ENCODE data around the gene NHLH2.

DNA sequence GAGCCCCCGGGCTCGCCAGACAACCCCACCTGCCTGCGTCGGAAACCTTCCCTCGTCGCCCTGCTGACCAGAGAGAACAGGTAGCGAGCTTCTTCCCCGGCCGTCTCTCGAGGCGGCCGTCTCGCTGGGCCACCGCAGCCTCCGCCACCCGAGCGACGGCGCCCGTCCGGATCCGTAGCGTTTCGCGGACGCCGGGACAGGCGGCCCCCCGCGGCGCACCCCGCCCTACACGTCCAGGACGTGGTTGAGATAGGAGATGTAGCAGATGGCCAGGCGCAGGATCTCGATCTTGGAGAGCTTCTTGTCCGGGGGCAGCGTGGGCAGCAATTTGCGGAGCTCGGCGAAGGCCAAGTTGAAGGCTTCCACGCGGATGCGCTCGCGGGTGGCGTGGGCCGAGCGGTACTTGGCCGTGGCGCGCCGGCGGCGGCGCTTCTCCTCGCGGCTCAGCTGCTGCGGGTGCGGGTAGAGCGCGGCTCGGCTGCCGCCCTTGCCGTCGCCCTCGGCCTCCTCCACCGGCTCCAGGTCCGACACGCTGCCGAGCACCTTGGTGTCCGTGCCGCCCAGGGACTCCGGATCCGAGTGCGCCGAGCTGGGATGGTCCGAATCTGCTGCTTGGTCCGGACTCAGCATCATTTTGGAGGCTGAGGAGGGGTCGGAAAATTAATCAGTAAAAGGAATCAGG lies 3.0 kb downstream of the NHLH2 start:
- TF ChIP-seq, protein P1, sequence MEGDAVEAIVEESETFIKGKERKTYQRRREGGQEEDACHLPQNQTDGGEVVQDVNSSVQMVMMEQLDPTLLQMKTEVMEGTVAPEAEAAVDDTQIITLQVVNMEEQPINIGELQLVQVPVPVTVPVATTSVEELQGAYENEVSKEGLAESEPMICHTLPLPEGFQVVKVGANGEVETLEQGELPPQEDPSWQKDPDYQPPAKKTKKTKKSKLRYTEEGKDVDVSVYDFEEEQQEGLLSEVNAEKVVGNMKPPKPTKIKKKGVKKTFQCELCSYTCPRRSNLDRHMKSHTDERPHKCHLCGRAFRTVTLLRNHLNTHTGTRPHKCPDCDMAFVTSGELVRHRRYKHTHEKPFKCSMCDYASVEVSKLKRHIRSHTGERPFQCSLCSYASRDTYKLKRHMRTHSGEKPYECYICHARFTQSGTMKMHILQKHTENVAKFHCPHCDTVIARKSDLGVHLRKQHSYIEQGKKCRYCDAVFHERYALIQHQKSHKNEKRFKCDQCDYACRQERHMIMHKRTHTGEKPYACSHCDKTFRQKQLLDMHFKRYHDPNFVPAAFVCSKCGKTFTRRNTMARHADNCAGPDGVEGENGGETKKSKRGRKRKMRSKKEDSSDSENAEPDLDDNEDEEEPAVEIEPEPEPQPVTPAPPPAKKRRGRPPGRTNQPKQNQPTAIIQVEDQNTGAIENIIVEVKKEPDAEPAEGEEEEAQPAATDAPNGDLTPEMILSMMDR (IDR thresholded peaks at IDR 0.05; ENCODE audit: low read depth, low read length, missing input control), result no peak
- TF ChIP-seq YY1 (IDR thresholded peaks at IDR 0.05) (no peak), TAF1 (conservative IDR thresholded peaks at IDR 0.05) (no peak), RAD21 (IDR thresholded peaks at IDR 0.05) (no peak), GABPA (IDR thresholded peaks at IDR 0.05 in 1 of 2, conservative IDR thresholded peaks at IDR 0.05 in 1 of 2) (no peak), EGR1 (IDR thresholded peaks at IDR 0.05; ENCODE audit: low read depth in 2 of 2) (no peak), HNF4G (IDR thresholded peaks at IDR 0.05) (no peak)
- TF ChIP-seq, protein P2, sequence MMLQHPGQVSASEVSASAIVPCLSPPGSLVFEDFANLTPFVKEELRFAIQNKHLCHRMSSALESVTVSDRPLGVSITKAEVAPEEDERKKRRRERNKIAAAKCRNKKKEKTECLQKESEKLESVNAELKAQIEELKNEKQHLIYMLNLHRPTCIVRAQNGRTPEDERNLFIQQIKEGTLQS (IDR thresholded peaks at IDR 0.05), result no peak
- TF ChIP-seq, protein P3, sequence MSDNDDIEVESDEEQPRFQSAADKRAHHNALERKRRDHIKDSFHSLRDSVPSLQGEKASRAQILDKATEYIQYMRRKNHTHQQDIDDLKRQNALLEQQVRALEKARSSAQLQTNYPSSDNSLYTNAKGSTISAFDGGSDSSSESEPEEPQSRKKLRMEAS (IDR thresholded peaks at IDR 0.05), result no peak
